ENCODE measurements around the gene ZSWIM1. TPM values are rescaled to one million over a fixed set of nuclear protein-coding genes. Genes with fewer than 3 reads are reported as not detected.

Gene ZSWIM1
- total and polyA plus RNA-seq, 10 of the 15 experiments (the other 5 are each of a cell fraction or from before 2014, with no cell fraction given): 2.4 to 16.0 (median 9.8) TPM

DNA sequence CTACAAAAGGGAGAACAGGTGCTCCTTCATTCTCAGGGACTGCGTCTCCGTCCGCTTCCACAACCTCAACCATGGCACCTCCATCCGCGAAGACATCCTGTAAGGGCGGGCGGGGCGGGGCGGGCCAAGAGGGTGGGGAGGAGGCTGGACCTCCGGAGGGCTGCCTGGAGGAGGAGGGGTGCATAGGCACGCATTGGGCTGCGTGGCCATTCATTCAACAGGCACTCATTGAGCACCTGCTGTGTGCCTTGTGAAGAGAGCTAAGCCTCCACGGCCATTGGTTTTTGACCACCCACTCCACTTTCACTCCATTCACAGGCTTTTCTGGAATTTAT, 23.2 kb upstream of the ZSWIM1 start:
- FAIRE-seq (no peak), ATAC-seq (peak; percentile 71), DNase-seq (ENCODE audit: low read depth, low spot score) (peak; percentile 31)
- H3K4me1 ChIP-seq (ENCODE audit: control insufficient read depth, insufficient read depth, low read length): peaks cover 8% of the 10 kb centered on the region
- no peaks in the 10 kb centered on the region for H3K27me3 ChIP-seq (replicated peaks in 1 of 2; ENCODE audit: control insufficient read depth in 2 of 2, insufficient read depth in 2 of 2, low read length in 1 of 2)
- H3K9ac ChIP-seq (ENCODE audit: control insufficient read depth, insufficient read depth, low read length): peak overlapping the region; percentile 89
- H3K4me3 ChIP-seq: peak overlapping the region; percentile 90
- no TSS peak for BruUV-seq (replicated peaks)
- in situ Hi-C loops (cut with MboI) (no loop called here), intact Hi-C loops (cut with micrococcal nuclease; ENCODE audit: unreplicated experiment) (loop anchor here (2.0 to 5.0 kb wide), 3 partner anchors 33 to 77 kb away; partner anchors contain the start of genes CTSA, NEURL2, PCIF1 and UBE2C)
- no peaks in the 10 kb centered on the region for H3K36me3 ChIP-seq (ENCODE audit: control insufficient read depth in 2 of 2, insufficient read depth in 2 of 2, low read length in 1 of 2)
- H3K79me2 ChIP-seq (ENCODE audit: control insufficient read depth, insufficient read depth, low read length): peaks cover 19% of the 10 kb centered on the region
- H3K4me2 ChIP-seq (ENCODE audit: control insufficient read depth, insufficient read depth): peak overlapping the region; percentile 98
- SMC1A ChIA-PET (ENCODE audit: uncharacterized antibody, unreplicated experiment): interaction anchor here (1.2 to 1.8 kb wide), 2 partner anchors 10 to 45 kb away, joined by 5 read pairs; partner anchors contain the start of gene UBE2C
- RAD21 ChIA-PET (ENCODE audit: unreplicated experiment): interaction anchor here (1.4 to 1.8 kb wide), 2 partner anchors 16 to 23 kb away, joined by 5 to 6 read pairs; partner anchors contain the start of gene ZSWIM1
- H4K20me1 ChIP-seq (ENCODE audit: control insufficient read depth, insufficient read depth): no peaks in the 10 kb centered on the region
- H3K9me3 ChIP-seq (replicated peaks; ENCODE audit: control insufficient read depth, insufficient read depth, low read length): no peaks in the 10 kb centered on the region
- CTCF ChIA-PET: interaction anchor here (0.6 to 2.6 kb wide), 8 partner anchors 16 to 401 kb away, joined by 3 to 11 read pairs (median 4); partner anchors contain the start of gene ZSWIM1
- 0% methylated on average over 13 of the region's 13 CpGs for WGBS (ENCODE audit: insufficient coverage, insufficient replicate concordance, low lambda C conversion rate, missing lambda C conversion rate)
- H2AFZ ChIP-seq (ENCODE audit: control insufficient read depth, low read depth, low read length): peak overlapping the region; percentile 98
- peak overlapping the region; percentile 96 for H3K27ac ChIP-seq (ENCODE audit: control insufficient read depth, insufficient read depth)
- POLR2A ChIA-PET: interaction anchor here (1.0 to 2.3 kb wide), 7 partner anchors 16 to 113 kb away, joined by 3 to 16 read pairs (median 4); partner anchors contain the start of genes NEURL2 and PCIF1
- TF ChIP-seq ZBED1 (IDR thresholded peaks at IDR 0.05; ENCODE audit: borderline replicate concordance) (0 out of 2 replicates have a peak, but pooled peaks have one; percentile 9), RCOR1 (conservative IDR thresholded peaks at IDR 0.05; ENCODE audit: low read depth, low read length) (0 out of 2 replicates have a peak, but pooled peaks have one; percentile 2), JUNB (IDR thresholded peaks at IDR 0.05) (no peak), SMARCA5 (IDR thresholded peaks at IDR 0.05) (peak; percentile 88), WRNIP1 (IDR thresholded peaks at IDR 0.05; ENCODE audit: borderline replicate concordance, low read depth, low read length) (no peak), RAD51 (IDR thresholded peaks at IDR 0.05) (no peak), ZNF207 (IDR thresholded peaks at IDR 0.05; ENCODE audit: borderline replicate concordance) (no peak), NR2F1 (conservative IDR thresholded peaks at IDR 0.05) (no peak), POLR2A (IDR thresholded peaks at IDR 0.05; ENCODE audit: low read depth, low read length) (peak; percentile 7; the same call in 1 of the 2 replicates), TARDBP (IDR thresholded peaks at IDR 0.05; ENCODE audit: borderline replicate concordance) (no peak), ZSCAN29 (IDR thresholded peaks at IDR 0.05) (no peak), TBL1XR1 (IDR thresholded peaks at IDR 0.05; ENCODE audit: low read depth, low read length) (0 out of 2 replicates have a peak, but pooled peaks have one; percentile 2), ZNF622 (IDR thresholded peaks at IDR 0.05) (no peak)
- TF ChIP-seq, protein P1, sequence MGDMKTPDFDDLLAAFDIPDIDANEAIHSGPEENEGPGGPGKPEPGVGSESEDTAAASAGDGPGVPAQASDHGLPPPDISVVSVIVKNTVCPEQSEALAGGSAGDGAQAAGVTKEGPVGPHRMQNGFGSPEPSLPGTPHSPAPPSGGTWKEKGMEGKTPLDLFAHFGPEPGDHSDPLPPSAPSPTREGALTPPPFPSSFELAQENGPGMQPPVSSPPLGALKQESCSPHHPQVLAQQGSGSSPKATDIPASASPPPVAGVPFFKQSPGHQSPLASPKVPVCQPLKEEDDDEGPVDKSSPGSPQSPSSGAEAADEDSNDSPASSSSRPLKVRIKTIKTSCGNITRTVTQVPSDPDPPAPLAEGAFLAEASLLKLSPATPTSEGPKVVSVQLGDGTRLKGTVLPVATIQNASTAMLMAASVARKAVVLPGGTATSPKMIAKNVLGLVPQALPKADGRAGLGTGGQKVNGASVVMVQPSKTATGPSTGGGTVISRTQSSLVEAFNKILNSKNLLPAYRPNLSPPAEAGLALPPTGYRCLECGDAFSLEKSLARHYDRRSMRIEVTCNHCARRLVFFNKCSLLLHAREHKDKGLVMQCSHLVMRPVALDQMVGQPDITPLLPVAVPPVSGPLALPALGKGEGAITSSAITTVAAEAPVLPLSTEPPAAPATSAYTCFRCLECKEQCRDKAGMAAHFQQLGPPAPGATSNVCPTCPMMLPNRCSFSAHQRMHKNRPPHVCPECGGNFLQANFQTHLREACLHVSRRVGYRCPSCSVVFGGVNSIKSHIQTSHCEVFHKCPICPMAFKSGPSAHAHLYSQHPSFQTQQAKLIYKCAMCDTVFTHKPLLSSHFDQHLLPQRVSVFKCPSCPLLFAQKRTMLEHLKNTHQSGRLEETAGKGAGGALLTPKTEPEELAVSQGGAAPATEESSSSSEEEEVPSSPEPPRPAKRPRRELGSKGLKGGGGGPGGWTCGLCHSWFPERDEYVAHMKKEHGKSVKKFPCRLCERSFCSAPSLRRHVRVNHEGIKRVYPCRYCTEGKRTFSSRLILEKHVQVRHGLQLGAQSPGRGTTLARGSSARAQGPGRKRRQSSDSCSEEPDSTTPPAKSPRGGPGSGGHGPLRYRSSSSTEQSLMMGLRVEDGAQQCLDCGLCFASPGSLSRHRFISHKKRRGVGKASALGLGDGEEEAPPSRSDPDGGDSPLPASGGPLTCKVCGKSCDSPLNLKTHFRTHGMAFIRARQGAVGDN (IDR thresholded peaks at IDR 0.05): 0 out of 2 replicates have a peak, but pooled peaks have one; percentile 17
- TF ChIP-seq, protein P2, sequence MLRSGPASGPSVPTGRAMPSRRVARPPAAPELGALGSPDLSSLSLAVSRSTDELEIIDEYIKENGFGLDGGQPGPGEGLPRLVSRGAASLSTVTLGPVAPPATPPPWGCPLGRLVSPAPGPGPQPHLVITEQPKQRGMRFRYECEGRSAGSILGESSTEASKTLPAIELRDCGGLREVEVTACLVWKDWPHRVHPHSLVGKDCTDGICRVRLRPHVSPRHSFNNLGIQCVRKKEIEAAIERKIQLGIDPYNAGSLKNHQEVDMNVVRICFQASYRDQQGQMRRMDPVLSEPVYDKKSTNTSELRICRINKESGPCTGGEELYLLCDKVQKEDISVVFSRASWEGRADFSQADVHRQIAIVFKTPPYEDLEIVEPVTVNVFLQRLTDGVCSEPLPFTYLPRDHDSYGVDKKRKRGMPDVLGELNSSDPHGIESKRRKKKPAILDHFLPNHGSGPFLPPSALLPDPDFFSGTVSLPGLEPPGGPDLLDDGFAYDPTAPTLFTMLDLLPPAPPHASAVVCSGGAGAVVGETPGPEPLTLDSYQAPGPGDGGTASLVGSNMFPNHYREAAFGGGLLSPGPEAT (IDR thresholded peaks at IDR 0.05; ENCODE audit: low read depth): peak; percentile 13; the same call in 1 of the 2 replicates
- TF ChIP-seq, protein P3, sequence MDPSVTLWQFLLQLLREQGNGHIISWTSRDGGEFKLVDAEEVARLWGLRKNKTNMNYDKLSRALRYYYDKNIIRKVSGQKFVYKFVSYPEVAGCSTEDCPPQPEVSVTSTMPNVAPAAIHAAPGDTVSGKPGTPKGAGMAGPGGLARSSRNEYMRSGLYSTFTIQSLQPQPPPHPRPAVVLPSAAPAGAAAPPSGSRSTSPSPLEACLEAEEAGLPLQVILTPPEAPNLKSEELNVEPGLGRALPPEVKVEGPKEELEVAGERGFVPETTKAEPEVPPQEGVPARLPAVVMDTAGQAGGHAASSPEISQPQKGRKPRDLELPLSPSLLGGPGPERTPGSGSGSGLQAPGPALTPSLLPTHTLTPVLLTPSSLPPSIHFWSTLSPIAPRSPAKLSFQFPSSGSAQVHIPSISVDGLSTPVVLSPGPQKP (IDR thresholded peaks at IDR 0.05; ENCODE audit: low read depth, low read length): no peak
- TF ChIP-seq, protein P4, sequence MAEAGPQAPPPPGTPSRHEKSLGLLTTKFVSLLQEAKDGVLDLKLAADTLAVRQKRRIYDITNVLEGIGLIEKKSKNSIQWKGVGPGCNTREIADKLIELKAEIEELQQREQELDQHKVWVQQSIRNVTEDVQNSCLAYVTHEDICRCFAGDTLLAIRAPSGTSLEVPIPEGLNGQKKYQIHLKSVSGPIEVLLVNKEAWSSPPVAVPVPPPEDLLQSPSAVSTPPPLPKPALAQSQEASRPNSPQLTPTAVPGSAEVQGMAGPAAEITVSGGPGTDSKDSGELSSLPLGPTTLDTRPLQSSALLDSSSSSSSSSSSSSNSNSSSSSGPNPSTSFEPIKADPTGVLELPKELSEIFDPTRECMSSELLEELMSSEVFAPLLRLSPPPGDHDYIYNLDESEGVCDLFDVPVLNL (IDR thresholded peaks at IDR 0.05; ENCODE audit: low read depth, low read length): 0 out of 2 replicates have a peak, but pooled peaks have one; percentile 2

Measured in GM12878 (cell line).